Stimulated activated CD4-positive, alpha-beta T cell treated with anti-CD3 and anti-CD28 coated beads, Interleukin-1b, Interleukin-23, amount 100 ng/mL, for 24 hours (primary cell): ENCODE data around the gene KIAA1755.

ENCODE experiments used
- DNase-seq, 4 experiments: peaks; one replicate each; pipeline ENCODE4 v3.0.0-alpha.2; 2020; ENCODE audit warnings: low read depth in 4 of 4, low spot score in 1 of 4

KIAA1755 gene

DNA sequence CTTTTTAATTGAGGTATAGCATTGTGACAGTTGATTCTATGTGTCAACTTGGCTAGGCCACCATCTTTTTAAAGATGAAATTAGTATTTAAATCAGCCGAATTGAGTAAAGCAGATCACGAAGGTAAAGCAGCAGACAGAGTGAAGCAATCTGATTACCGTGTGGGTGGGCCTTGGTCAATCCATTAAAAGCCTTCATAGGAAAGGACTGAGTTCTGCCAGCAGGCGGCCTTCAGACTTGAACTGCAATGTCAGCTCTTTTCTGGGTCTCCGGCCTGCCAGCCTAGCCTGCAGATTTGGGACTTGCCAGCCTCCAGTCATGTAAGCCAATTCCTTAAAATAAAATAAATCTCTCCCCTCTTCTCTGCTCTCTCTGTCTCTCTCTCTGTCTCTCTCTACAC is 73.0 kb downstream of the KIAA1755 start:
- DNase-seq: no peak

DNA sequence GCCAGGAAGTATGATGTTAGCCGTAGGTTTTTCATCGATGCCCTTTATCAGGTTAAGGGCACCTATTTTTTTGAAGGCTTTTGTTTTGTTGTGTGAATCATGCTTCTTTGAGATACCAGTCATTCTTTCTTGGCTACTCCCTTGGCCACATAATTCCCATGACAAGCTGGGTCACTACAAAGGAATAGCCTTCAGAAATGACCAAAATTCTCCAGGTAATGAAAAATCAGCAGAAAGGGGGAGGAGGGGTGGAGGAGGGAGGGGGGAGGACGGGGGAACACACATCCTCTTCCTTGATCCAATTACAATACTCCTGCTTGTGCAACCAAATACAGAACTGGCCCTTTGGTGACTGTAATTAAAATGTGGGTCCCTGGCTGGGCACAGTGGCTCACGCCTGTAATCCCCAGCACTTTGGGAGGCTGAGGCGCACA is 73.7 kb downstream of the KIAA1755 start:
- no peak for DNase-seq

DNA sequence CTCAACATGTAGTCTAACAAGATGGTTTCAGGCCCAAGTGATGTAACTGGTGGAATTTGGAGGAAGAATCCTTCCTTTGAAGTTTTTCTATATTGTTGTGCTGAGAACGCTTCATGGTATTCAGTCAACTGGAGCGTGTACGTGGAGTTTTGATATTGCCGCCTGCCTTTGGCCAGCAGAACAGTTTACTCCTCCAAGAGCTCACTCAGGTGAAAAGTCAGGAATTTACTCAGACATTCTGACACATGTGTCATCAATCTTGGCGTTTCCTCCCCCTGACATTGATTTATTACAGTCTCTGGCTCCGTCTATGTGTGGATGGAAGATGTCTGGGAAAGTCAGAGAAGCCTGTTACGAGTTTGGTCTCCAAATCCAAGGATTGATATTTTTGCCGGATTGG is 76.4 kb downstream of the KIAA1755 start:
- DNase-seq: no peak

DNA sequence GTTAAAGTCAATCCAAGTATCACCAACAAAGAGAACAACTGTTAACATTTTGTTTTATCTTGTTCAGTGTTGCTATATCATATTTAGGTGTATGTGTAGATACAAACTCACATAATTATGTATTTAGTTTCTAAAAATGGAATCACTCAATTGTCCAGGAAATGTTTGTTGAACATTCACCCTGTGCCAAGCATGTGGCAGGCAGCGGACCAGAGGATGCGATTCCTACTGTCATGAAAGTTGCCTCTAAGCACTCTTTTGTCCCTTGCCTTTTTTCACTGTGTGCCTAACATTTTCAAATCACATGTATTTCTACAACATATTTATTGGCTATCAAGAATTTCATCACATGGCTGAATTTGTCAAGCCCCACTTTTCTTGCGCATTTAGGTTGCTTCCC is 78.6 kb downstream of the KIAA1755 start:
- no peak for DNase-seq

DNA sequence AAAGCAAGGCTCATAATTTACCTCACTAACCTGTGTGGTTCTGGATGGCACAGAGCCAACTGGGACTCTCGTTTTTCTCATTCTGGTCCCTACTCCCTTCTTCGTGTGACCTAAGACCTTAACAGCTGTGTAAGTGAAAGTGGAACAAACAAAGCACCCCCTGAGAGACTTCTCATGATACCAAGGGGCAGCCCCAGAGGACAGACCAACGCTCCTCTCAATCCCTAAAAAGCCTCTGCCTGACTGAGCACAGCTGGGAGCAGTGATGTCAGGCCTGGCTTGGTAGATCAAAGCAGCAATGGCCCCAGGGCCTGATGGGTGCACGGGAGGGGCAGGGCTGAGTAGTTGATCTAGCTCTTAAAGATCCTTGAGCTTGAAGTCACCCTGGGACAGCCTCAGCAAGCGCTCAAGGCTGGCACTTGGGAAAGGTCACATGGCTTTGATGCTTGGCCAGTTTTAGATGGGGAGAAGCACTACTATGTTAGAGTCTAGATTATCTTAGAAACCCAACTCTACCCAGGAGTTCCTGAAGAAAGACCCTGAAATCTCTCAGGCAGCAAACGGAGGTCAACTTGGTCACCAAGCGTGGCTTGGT is 79.2 kb downstream of the KIAA1755 start:
- no peak for DNase-seq

DNA sequence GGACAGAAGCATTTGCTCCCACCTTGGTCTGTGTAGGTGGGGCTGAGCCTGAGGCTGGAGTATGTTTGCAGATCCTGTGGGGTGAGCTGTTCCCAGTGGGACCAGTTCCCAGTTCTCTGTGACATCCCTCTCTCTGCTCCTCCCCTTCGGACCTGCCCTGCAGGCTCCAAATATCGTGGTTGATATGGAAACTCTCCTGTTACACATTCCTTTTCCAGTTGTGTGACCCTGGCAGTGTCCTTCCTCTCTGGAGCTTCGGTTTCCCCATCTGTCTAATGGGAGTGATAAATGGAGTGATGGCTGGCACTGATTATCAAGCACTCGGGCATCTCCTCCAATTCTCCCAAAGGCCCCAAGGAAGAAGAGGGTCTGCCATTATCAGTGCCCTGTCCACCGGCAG is 79.8 kb downstream of the KIAA1755 start:
- no peak for DNase-seq

DNA sequence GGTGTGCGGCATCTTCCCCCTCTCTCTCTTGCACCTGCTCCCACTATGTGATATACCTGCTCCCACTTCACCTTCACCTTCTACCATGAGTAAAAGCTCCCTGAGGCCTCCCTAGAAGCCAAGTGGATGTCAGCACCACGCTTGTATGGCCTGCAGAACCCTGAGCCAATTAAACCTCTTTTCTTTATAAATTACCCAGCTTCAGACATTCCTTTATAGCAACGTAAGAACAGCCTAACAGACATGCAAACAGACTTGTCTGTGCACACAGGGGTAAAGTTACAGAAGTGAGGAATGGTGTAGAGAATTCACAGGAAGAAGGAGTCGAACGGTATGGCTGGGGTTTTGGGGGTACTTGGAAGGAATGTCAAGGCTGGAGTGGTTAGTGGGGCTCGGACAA is 80.7 kb downstream of the KIAA1755 start:
- DNase-seq: no peak

DNA sequence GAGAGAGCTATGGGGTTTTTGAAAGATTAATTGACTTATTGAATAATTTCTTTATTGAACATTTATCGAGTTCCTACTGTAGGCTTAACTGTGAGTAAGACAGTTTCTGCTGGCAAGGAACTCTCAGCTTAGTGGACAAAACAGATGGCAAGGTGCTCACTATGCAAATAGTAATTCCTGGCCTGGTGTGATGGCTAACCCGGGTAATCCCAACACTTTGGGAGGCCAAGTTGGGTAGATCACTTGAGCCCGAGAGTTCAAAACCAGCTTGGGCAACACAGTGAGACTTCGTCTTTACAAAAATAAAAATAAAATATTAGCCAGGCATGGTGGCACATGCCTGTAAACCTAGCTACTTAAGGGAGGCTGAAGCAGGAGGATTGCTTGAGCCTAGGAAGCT is 82.0 kb downstream of the KIAA1755 start:
- no peak for DNase-seq

DNA sequence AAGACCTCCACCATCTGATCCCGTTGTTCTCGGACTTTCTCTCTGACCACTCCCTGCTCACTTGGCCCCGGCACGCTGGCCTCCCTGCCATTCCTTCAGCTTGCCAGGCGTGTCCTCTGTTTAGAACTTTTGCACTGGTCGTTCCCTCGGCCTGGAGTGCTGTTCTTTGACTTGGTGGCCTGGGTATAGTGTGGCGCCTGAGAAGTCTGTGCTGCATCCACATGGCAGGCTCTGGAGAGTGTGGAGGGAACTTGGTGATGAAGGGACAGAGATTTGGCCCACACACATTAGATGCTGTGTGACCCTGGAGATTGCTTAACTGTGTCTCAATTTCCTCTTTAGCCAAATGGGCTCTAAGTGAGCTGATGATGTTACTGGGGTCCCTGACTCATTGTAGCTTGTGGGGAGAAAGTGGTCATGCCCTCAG is 82.5 kb downstream of the KIAA1755 start:
- DNase-seq: no peak

DNA sequence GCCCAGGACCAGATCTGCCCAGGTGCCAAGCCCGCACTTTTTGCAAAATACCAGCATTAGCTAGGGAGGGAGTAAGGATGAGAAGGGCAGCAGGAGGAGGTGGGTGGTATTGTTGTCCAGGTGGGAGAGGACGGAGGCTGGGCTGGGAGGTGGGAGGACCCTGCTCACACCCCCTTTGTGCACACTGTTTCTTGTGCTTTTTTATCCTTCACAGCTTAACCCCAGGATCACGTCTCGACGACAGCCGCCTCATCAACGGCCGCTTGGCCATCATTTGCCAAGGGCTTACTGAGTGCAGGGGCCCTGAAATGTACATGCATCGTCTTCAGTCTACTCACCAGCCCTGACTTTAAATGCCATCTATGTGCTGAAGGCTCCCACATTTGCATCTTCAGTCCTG is 83.3 kb downstream of the KIAA1755 start:
- no peak for DNase-seq

DNA sequence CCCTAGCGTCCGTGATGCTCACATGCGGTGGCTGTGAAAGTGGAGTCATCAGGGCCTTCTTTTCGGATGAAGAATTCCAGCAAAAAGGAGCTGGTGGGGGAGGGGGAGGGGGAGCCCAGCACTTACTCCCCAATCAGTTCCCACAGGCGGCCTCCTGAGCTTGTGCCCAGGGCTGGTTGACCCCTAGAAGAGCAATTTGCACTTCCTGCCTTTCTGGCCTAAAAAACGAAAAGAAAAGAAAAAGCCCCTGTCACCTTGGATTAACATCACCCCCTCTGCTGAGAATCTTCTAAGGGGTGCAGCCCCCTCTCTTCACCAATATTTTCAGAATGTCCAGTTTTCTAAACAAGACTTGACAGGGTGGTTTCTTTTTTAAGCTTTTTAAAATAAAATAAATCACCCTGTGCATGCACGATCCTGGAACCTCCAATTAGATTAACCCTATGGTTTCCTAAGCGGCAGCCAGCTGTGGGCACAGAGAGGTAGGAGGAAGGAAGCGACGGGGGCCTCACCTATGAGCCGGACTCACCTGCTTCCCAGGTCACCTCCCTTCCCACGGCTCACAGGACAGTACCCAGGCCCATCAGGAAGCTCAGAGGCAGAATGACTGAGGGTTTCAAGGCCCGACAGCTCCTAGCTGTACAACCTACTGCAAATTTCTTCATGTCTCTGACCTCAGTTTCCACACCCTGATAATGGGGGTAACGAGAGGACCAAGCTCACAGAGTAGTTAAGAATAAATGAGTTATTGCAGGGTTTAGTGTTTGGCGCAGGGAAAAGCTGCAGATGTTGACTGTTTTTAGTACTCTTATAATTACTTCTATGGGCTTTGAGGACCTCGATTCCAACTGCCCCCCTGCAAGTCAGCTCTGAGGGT is 85.0 kb downstream of the KIAA1755 start:
- DNase-seq: no peak

DNA sequence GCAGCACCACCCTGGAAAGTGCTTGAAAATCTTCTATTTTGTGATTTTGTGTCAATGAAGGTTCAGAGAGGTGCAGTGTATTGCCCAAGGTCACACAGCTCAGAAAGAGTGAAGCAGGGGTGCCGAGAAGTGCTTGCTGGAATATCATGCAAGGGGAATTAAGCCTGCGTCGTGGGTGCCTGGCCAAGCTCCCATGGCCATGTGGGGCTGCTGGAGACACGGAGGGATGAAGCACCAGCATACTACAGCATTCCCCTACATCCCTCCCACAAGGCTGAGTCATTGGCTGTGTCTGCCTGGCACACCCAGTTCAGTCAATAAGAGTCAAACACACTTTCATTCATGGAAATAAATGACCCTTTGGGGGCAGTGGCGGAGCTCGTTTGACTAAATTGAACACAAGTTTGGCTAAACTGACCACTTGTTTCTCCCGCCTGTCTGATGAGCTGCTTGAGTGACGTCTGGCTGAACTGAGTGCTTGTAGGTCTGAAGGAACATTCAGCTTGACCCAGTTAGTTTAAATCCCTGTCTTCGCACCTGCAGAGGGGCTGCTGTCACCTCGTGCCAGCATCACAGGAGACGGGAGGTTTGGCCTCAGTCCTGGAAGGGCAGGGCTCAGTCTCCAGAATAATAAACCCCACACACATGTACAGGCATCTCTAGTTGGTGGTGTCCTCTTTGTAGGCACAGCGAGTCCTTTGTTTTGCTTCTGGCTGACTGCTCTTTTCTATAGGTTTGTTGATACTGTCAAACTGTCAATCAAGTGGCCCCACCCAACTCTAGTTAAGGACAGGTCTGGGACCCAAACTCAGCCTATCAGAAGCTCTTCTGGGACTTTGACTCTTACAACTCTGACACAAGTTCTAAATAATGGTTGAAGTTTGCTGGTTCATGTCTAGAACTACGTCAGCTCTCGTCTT is 87.0 kb downstream of the KIAA1755 start:
- DNase-seq: no peak

DNA sequence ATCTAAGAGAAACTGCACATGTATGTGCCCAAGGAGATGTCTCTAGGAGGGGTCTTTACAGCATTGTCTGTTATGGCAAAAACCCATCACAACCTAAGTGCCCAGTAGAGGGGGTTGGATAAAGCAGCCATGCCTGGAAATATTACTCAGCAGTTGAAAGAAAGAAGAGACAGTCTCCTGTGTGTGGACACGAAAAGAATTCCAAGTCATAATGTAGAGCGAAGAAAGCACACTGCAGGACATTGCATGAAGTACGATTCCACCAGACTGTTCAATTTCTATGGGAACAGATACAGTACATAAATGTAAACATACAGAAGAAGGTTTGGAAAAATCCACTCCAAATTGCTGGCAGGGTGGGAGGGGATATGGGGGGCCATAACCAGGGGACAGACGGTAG is 88.1 kb downstream of the KIAA1755 start:
- no peak for DNase-seq

DNA sequence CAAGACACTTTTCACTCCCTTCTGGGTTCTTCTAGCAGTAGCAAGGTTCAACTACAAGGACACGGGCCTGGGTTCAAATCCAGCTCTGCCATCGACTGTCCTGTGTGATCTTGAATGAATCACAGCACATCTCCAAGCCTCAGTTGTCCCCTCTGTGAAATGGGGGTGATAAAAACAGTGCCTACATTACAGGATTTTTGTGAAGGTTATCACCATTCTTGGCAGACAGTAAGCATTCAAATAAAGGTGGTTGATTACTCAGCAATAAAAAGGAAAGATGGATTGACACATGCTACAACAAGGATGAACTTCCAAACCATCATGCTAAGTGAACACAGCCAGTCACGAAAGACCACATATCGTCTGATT is 88.9 kb downstream of the KIAA1755 start:
- no peak for DNase-seq

DNA sequence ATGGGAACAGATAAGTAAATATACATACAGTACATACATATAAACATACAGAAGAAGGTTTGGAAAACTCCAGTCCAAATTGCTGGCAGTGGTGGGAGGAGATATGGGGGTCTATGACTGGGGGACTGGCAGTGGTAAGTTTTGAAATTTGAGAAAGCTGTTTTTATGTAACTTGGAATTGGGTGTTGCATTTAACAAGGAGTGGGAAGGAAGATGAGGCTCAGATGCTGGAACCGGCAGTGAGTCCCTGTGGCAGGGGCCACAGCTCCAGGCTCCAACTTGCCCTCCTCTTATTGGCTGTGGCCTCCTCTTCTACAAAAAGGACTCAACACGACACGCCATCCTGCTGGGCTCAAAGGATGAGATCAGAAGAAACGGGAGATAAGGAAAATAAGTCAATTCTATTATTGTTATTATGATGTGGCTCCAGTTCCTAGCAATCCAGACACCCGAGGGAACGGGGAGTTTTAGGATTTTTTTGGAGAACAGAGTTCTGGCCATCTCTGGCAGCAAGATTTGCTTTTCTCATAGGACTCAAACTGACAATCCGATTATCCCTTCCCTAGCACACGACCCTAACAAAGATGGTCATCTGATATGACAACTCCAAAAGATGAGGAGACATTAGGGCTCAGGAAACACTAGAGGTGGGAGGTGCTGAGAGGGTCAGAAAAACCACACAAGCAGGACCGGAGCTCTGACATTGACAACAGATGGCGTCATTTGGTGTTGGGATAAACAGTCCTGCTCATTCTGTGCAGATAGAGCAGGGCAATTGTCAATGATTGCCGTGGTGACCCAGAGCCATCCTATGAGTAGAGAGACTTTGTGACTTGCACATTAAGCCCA is 89.5 kb downstream of the KIAA1755 start:
- DNase-seq: no peak

DNA sequence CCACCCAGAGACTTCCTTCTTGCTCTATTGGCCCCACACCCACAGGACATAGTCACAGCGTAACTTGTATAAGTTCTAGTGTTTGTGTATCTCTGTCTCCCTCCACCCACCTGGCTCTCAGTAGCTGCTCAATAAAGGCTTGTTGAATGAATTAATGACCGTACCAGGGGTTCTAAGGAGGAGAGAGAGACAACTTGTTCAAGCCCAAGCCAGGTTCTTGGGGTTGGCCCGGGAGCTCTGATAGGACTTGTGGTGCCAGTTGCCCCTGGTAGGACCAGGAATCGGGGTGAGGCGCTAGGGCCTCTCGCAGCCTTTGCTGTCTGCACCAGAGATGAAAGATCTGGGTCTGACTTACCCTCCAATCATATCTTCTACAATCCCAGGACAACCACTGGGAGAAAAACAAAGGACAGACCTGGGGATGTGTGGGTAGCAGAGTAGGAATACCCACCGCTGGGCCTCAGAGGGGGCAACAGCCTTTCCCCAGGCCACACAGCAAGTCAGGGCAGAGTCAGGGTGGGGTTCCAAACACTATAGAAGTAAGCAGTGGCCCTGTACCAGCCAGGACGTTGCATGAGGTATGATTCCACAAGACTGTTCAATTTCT is 90.2 kb downstream of the KIAA1755 start:
- DNase-seq: no peak

DNA sequence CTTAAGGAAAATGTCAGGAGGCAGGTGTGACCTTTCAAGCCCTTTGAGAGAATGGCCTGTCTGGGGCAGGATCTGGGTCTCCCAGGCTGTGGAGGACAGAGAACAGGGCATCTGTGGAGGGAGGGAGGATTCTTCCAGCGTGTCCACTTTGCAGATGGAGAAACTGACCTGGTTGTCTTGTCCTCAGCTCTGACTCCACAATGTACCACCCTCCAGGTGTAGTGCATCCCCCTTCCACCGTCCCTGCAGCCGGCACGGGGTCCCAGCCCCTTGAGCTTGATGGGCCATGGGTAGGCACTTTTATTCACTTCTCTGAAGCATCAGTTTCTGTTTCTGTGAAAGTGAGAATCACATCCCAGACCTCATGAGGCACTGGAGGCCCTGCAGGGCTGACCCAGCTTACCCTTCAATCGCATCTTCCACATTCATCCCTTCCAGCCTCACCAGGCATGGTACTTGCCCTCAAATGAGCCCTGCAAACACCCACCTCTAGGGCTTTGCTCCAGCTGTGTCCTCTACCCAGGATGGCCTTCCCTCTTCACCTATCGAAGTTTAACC is 90.8 kb downstream of the KIAA1755 start:
- DNase-seq: no peak

DNA sequence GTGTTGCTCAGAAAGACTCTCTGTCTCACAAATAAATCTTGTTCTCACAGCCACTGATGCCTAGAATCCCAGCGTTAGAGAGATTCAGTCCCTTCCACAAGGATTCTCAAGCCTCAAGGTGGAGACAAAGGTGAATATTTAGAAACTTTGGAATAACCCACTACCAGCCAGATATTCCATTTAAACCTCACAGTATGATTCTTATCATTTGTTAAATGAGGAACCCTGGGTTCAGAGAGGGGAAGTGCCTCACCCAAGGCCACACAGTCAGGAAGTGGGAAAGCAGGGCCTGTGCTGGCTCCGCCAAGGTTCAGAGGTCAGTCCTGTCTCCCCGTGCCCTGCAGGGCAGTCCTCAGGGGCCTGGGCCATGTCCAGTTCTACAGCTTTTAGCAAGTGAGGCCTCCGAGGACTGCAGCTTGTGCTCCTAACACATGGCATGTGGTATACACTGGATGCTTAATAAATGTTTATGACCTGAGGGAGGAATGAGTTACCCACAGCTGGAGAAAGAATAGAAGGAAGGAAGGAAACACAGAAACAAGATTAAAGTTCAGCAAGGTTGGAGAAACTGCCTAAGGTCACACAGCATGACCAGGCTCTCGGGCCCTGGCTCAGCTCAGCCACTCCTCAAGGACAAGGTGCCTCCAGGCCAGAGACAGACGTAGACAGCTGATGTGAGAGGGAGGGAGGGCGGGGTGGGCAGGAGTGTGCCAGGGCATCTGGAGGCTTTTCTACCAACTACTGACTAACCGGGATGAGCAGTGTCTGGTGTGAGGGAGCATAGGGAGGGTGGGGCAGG is 91.5 kb downstream of the KIAA1755 start:
- no peak for DNase-seq
